Measurements from ENCODE around the gene NAALADL2.

The NAALADL2 gene

GRCh38 chr3:174973465-174973864 is 114.3 kb downstream of the NAALADL2 start:
- DNase-seq (ENCODE audit: low spot score): no peak

GRCh38 chr3:174986685-174987084 is 127.6 kb downstream of the NAALADL2 start:
- DNase-seq (ENCODE audit: low spot score): no peak

GRCh38 chr3:175001091-175001490 is 142.0 kb downstream of the NAALADL2 start:
- DNase-seq (ENCODE audit: low spot score): no peak

- DNase-seq (ENCODE audit: low spot score): no peak
Observed at GRCh38 chr3:175002732-175003143, 143.6 kb downstream of the NAALADL2 start.

GRCh38 chr3:175003590-175003989 is 144.5 kb downstream of the NAALADL2 start:
- no peak for DNase-seq (ENCODE audit: low spot score)

- no peak for DNase-seq (ENCODE audit: low spot score)
Observed at GRCh38 chr3:175005193-175005592, 146.1 kb downstream of the NAALADL2 start.

GRCh38 chr3:175005881-175006280 is 146.7 kb downstream of the NAALADL2 start:
- DNase-seq (ENCODE audit: low spot score): no peak

GRCh38 chr3:175007306-175007705 is 148.2 kb downstream of the NAALADL2 start:
- DNase-seq (ENCODE audit: low spot score): no peak

- no peak for DNase-seq (ENCODE audit: low spot score)
Observed at GRCh38 chr3:175009295-175009694, 150.2 kb downstream of the NAALADL2 start.

GRCh38 chr3:175015056-175015635 is 156.0 kb downstream of the NAALADL2 start:
- no peak for DNase-seq (ENCODE audit: low spot score)

- DNase-seq (ENCODE audit: low spot score): no peak
Observed at GRCh38 chr3:175018946-175019727, 160.0 kb downstream of the NAALADL2 start.

- DNase-seq (ENCODE audit: low spot score): no peak
Observed at GRCh38 chr3:175020101-175020500, 161.0 kb downstream of the NAALADL2 start.

GRCh38 chr3:175029828-175030227 is 170.7 kb downstream of the NAALADL2 start:
- no peak for DNase-seq (ENCODE audit: low spot score)

GRCh38 chr3:175039875-175040274 is 180.7 kb downstream of the NAALADL2 start:
- no peak for DNase-seq (ENCODE audit: low spot score)

- DNase-seq (ENCODE audit: low spot score): no peak
Observed at GRCh38 chr3:175041369-175041768, 182.2 kb downstream of the NAALADL2 start.

- no peak for DNase-seq (ENCODE audit: low spot score)
Observed at GRCh38 chr3:175046601-175047000, 187.5 kb downstream of the NAALADL2 start.

- DNase-seq (ENCODE audit: low spot score): no peak
Observed at GRCh38 chr3:175047786-175048185, 188.7 kb downstream of the NAALADL2 start.

GRCh38 chr3:175057401-175057800 is 198.3 kb downstream of the NAALADL2 start:
- DNase-seq (ENCODE audit: low spot score): no peak

- DNase-seq (ENCODE audit: low spot score): no peak
Observed at GRCh38 chr3:175059788-175060187, 200.7 kb downstream of the NAALADL2 start.

- no peak for DNase-seq (ENCODE audit: low spot score)
Observed at GRCh38 chr3:175065497-175065896, 206.4 kb downstream of the NAALADL2 start.

- DNase-seq (ENCODE audit: low spot score): no peak
Observed at GRCh38 chr3:175066617-175067415, 207.7 kb downstream of the NAALADL2 start.

- no peak for DNase-seq (ENCODE audit: low spot score)
Observed at GRCh38 chr3:175068587-175068986, 209.5 kb downstream of the NAALADL2 start.

- DNase-seq (ENCODE audit: low spot score): no peak
Observed at GRCh38 chr3:175070946-175071345, 211.8 kb downstream of the NAALADL2 start.
